GM12878 (cell line): ENCODE data around the gene RNF149. TPM values are rescaled to one million over a fixed set of nuclear protein-coding genes. Genes with fewer than 3 reads are reported as not detected.

Experiments used
- BHLHE40 ChIP-seq, 2 experiments: fragments of 450-650 bp in 1 of 2; IDR thresholded peaks; 2 replicates each; pipeline ENCODE4 v1.6.1; 2011 to 2017; ENCODE audit warnings: low read depth in 2 of 2, borderline replicate concordance in 1 of 2, improper control_type of control experiment in 1 of 2, low read length in 1 of 2, mild to moderate bottlenecking in 1 of 2
- CEBPB ChIP-seq, 2 experiments: fragments of 150-350 bp in 1 of 2; IDR thresholded peaks; 2 replicates each; pipeline ENCODE4 v1.6.1; 2012 to 2014; ENCODE audit warnings: low read depth in 2 of 2, low read length in 2 of 2, borderline replicate concordance in 1 of 2, inconsistent platforms in 1 of 2
- E2F8 ChIP-seq: fragments of 450-650 bp; IDR thresholded peaks from 2 replicates; pipeline ENCODE4 v1.6.1; 2018; ENCODE audit warnings: mild to moderate bottlenecking, low read depth, moderate library complexity; ENCODE audit not compliant: partially characterized antibody
- EED ChIP-seq: sonication (generic); IDR thresholded peaks from 2 replicates; pipeline ENCODE4 v1.6.1; 2016; ENCODE audit warnings: antibody characterized with exemption, low read depth
- ETV6 ChIP-seq, 2 experiments: fragments of 450-650 bp in 1 of 2; IDR thresholded peaks in 1 of 2; conservative IDR thresholded peaks in 1 of 2; 2 replicates each; pipeline ENCODE4 v1.6.1; 2014; ENCODE audit warnings: antibody characterized with exemption in 1 of 2, borderline replicate concordance in 1 of 2, low read depth in 1 of 2, mild to moderate bottlenecking in 1 of 2, moderate library complexity in 1 of 2
- FOXM1 ChIP-seq: IDR thresholded peaks from 2 replicates; pipeline ENCODE4 v1.6.1; 2012; ENCODE audit warnings: low read depth, mild to moderate bottlenecking, inconsistent platforms, low read length, moderate library complexity
- HCFC1 ChIP-seq: fragments of 150-350 bp; IDR thresholded peaks from 2 replicates; pipeline ENCODE4 v1.6.1; 2014; ENCODE audit warnings: low read length
- HDGF ChIP-seq: fragments of 450-650 bp; IDR thresholded peaks from 2 replicates; pipeline ENCODE4 v1.6.1; 2016; ENCODE audit warnings: antibody characterized with exemption
- MXI1 ChIP-seq: fragments of 150-350 bp; IDR thresholded peaks from 2 replicates; pipeline ENCODE4 v1.6.1; 2011; ENCODE audit warnings: low read depth, mild to moderate bottlenecking, inconsistent platforms, low read length, improper control_type of control experiment
- NFYB ChIP-seq: IDR thresholded peaks from 2 replicates; pipeline ENCODE4 v1.6.1; 2011; ENCODE audit warnings: low read depth, mild to moderate bottlenecking, low read length, improper control_type of control experiment, moderate library complexity; ENCODE audit not compliant: insufficient read depth
- NRF1 ChIP-seq: conservative IDR thresholded peaks from 2 replicates; pipeline ENCODE4 v1.6.1; 2011; ENCODE audit warnings: mild to moderate bottlenecking, low read depth, low read length, improper control_type of control experiment
- PAX5 ChIP-seq: IDR thresholded peaks from 2 replicates; pipeline ENCODE4 v1.6.1; 2011; ENCODE audit warnings: low read depth, low read length, borderline replicate concordance
- POU2F2 ChIP-seq: IDR thresholded peaks from 3 replicates; pipeline ENCODE4 v1.6.1; 2011; ENCODE audit warnings: low read depth, mild to moderate bottlenecking, low read length, borderline replicate concordance
- RUNX3 ChIP-seq: IDR thresholded peaks from 2 replicates; pipeline ENCODE4 v1.6.1; 2012; ENCODE audit warnings: low read length, inconsistent platforms
- SMAD5 ChIP-seq: IDR thresholded peaks from 2 replicates; pipeline ENCODE4 v1.6.1; 2016; ENCODE audit warnings: antibody characterized with exemption, low read depth
- SMARCA5 ChIP-seq: fragments of 450-650 bp; IDR thresholded peaks from 2 replicates; pipeline ENCODE4 v1.6.1; 2017; ENCODE audit warnings: mild to moderate bottlenecking
- SMC3 ChIP-seq: IDR thresholded peaks from 2 replicates; pipeline ENCODE4 v1.6.1; 2011; ENCODE audit warnings: low read length, improper control_type of control experiment, borderline replicate concordance
- SREBF1 ChIP-seq: IDR thresholded peaks from 2 replicates; pipeline ENCODE4 v1.6.1; 2012; ENCODE audit warnings: mild to moderate bottlenecking, low read length
- TCF12 ChIP-seq: IDR thresholded peaks from 2 replicates; pipeline ENCODE4 v1.6.1; 2011; ENCODE audit warnings: low read depth, mild to moderate bottlenecking, low read length
- USF1 ChIP-seq: IDR thresholded peaks from 2 replicates; pipeline ENCODE4 v1.6.1; 2011; ENCODE audit warnings: borderline replicate concordance, low read depth, mild to moderate bottlenecking, moderate library complexity, mixed read lengths, low read length; ENCODE audit not compliant: insufficient read depth; ENCODE audit errors: extremely low read length
- ZNF592 ChIP-seq: fragments of 450-650 bp; IDR thresholded peaks from 2 replicates; pipeline ENCODE4 v1.6.1; 2017; ENCODE audit warnings: mild to moderate bottlenecking, moderate library complexity
- ZSCAN29 ChIP-seq: fragments of 450-650 bp; IDR thresholded peaks from 2 replicates; pipeline ENCODE4 v1.6.1; 2017; ENCODE audit warnings: mild to moderate bottlenecking, moderate library complexity
- polyA plus RNA-seq, 11 experiments: library from polyadenylated mRNA; depleted of rRNA in 4 of 11; unstranded in 6 of 11; stranded (reverse) in 5 of 11; fragments of >200 nt; fragmentation: Nextera tagmentation in 4 of 11; fragmentation: Illumina TruSeq in 1 of 11; extraction: Ambion mirVana in 4 of 11; extraction: Trizol in 1 of 11; gene quantifications; 1 replicate in 1 of 11; 2 replicates in 10 of 11; pipeline versions ENCODE4 v1.2.1 to v1.2.3, GENCODE V29; 2011 to 2016; ENCODE audit warnings: inconsistent platforms in 2 of 11, missing spikeins in 2 of 11, low read depth in 1 of 11
- total RNA-seq, 4 experiments: library from RNA; depleted of rRNA in 3 of 4; stranded (reverse); fragments of >200 nt in 3 of 4; fragmentation: Illumina TruSeq in 1 of 4; extraction: Trizol in 1 of 4; gene quantifications; 2 replicates each; pipeline versions ENCODE4 v1.2.1 to v1.2.3, GENCODE V29; 2013 to 2021

The RNF149 gene
- total and polyA plus RNA-seq, 10 of the 15 experiments (the other 5 are each of a cell fraction or from before 2014, with no cell fraction given): 5.2 to 38.4 (median 16.3) TPM

- TF ChIP-seq HDGF (no peak), E2F8 (no peak), SMARCA5 (0 out of 2 replicates have a peak, but pooled peaks have one; percentile 15), NRF1 (peak; percentile 92), RUNX3 (peak; percentile 14; the same call in 1 of the 2 replicates), USF1 (no peak), PAX5 (peak; percentile 4; the same call in 1 of the 2 replicates), EED (peak; percentile 35; the same call in 1 of the 2 replicates), HCFC1 (no peak), FOXM1 (no peak), CEBPB (IDR thresholded peaks at IDR 0.05; ENCODE audit: borderline replicate concordance in 1 of 2, low read depth in 2 of 2, low read length in 2 of 2) (0 out of 4 replicates have a peak, but pooled peaks of 1 of the 2 experiments have one; percentile 26), ZSCAN29 (0 out of 2 replicates have a peak, but pooled peaks have one; percentile 33), ZNF592 (no peak), BHLHE40 (IDR thresholded peaks at IDR 0.05; ENCODE audit: borderline replicate concordance in 1 of 2, low read depth in 2 of 2, low read length in 1 of 2) (peak; percentile 79 to 92; a peak in 3 of 4 replicates), NFYB (no peak), POU2F2 (peak; percentile 14; the same call in 2 of the 3 replicates), SREBF1 (no peak), SMAD5 (no peak), ETV6 (conservative IDR thresholded peaks at IDR 0.05 in 1 of 2, IDR thresholded peaks at IDR 0.05 in 1 of 2; ENCODE audit: borderline replicate concordance in 1 of 2, low read depth in 1 of 2) (no peak), MXI1 (peak; percentile 35; the same call in 1 of the 2 replicates), TCF12 (peak; percentile 4; the same call in 1 of the 2 replicates), SMC3 (no peak)
Measured at GRCh38 chr2:101308432-101309210, at the start of gene RNF149 (continued).
